ENCODE data around the gene HECW1. TPM values are rescaled to one million over a fixed set of nuclear protein-coding genes. Genes with fewer than 3 reads are reported as not detected.
"Not testable (repeated sequence)": the region's sequence is repeated elsewhere in the genome, so short reads cannot be mapped to it uniquely, and the experiment has no call there.

Gene HECW1
- total and polyA plus RNA-seq, 5 donors = 0.16 TPM; not detected in 4

DNA sequence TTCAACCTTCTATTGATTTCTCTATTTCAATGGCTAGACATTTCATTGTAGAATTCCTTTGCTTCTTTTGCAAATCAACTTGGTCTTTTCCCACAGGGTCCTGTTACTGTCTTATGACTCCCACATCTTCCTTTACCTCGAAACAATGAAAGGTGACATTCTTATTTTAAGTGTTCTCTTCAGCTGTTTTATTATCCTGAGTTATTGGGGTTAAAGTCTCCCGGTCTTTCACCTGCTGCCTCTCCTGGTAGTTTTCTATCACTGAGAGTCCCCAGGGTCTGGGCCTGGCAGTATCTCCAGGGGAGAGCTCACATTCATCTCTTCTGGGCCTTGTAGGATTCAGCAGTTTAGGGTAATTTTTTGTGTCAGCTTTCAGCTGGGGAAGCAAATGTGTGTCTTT lies 95.8 kb downstream of the HECW1 start:
- H3K4me3 ChIP-seq (ENCODE audit: low read length) = no peak overlapping the region
- no peaks in the 10 kb centered on the region for H3K9me3 ChIP-seq (ENCODE audit: control insufficient read depth, low read length)
- WGBS = 69% methylated on average over 2 of the region's 2 CpGs
- no peak overlapping the region for H3K27ac ChIP-seq (ENCODE audit: low read length)
- intact Hi-C loops (cut with DNase I) = no loop called here
- ATAC-seq (no peak), DNase-seq (no peak)
- no peaks in the 10 kb centered on the region for H3K4me1 ChIP-seq (ENCODE audit: control insufficient read depth, insufficient read depth, low read length)
- no peaks in the 10 kb centered on the region for H3K27me3 ChIP-seq (ENCODE audit: control insufficient read depth, insufficient read depth)

DNA sequence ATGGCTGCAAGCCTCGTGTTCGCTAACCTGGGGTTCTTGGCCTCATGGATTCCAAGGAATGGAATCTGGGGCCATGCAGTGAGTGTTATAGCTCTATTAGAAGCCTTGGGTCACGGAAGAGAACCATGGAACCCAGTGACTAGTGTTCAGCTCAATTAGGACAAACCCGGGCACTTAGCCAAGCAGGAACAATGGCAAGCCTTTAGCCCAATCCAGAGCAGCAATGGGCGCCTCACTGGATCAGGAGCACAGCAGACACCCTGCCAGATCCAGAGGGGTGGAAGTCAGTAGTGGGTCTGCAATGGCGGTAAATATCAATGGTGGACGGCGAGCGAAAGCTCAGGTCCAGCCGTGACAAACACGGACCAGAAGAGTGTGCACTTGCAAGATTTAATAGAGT lies 98.1 kb downstream of the HECW1 start:
- H3K27ac ChIP-seq (ENCODE audit: low read length); ATAC-seq; H3K4me3 ChIP-seq (ENCODE audit: low read length); intact Hi-C loops (cut with DNase I); H3K27me3 ChIP-seq (ENCODE audit: control insufficient read depth, insufficient read depth); H3K4me1 ChIP-seq (ENCODE audit: control insufficient read depth, insufficient read depth, low read length); DNase-seq; H3K9me3 ChIP-seq (ENCODE audit: control insufficient read depth, low read length): not testable (repeated sequence)
- WGBS = 80% methylated on average over 11 of the region's 11 CpGs

GRCh38 chr7:43211286-43211685 lies 98.8 kb downstream of the HECW1 start:
- H3K9me3 ChIP-seq (ENCODE audit: control insufficient read depth, low read length) = no peaks in the 10 kb centered on the region
- intact Hi-C loops (cut with DNase I) = no loop called here
- no peaks in the 10 kb centered on the region for H3K4me1 ChIP-seq (ENCODE audit: control insufficient read depth, insufficient read depth, low read length)
- DNase-seq (no peak), ATAC-seq (no peak)
- H3K27ac ChIP-seq (ENCODE audit: low read length) = no peak overlapping the region
- no peaks in the 10 kb centered on the region for H3K27me3 ChIP-seq (ENCODE audit: control insufficient read depth, insufficient read depth)
- H3K4me3 ChIP-seq (ENCODE audit: low read length) = no peak overlapping the region
- 78% methylated on average over 5 of the region's 5 CpGs for WGBS

DNA sequence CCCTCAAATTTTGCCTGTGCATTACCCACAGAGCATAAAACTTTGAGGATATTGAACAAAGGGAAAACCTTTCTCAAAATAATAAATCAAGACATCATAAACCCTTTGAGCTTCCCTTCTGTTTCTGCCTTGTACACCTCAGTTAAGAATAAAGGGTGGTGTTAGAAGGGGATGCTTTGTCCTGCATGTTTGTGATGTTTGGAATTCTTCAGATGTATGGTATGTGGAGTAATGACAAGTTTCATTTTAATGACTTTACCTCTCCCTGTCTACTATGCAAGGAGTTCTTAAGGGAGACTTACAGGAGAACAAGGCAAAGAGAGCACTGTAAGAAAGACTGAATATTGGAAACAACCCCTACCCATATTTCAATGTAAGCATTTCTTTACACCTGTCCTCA lies 99.2 kb downstream of the HECW1 start:
- ATAC-seq (no peak), DNase-seq (no peak)
- no peak overlapping the region for H3K4me3 ChIP-seq (ENCODE audit: low read length)
- H3K27me3 ChIP-seq (ENCODE audit: control insufficient read depth, insufficient read depth) = no peaks in the 10 kb centered on the region
- no peaks in the 10 kb centered on the region for H3K4me1 ChIP-seq (ENCODE audit: control insufficient read depth, insufficient read depth, low read length)
- no peaks in the 10 kb centered on the region for H3K9me3 ChIP-seq (ENCODE audit: control insufficient read depth, low read length)
- intact Hi-C loops (cut with DNase I) = no loop called here
- no peak overlapping the region for H3K27ac ChIP-seq (ENCODE audit: low read length)

DNA sequence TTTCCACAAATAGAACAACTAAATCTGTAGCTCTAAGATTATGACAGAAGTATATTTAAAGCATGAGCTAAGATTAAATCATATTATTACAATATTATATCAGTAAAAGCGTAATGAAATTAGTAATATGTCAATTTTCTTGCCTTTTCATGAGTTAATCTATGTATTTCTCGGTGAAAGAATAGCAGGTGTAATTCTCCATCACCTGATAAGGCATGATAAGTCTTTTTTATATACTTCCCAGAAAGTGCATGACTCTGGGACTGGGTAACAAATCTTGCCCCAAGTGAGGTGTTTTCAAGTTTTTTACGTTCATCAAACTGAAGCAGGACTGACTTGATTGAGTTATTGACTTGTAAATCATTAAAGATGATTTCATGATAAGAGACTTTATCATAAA lies 100.5 kb downstream of the HECW1 start:
- H3K9me3 ChIP-seq (ENCODE audit: control insufficient read depth, low read length) = no peaks in the 10 kb centered on the region
- H3K27me3 ChIP-seq (ENCODE audit: control insufficient read depth, insufficient read depth) = no peaks in the 10 kb centered on the region
- no peak for DNase-seq
- 68% methylated on average over 3 of the region's 3 CpGs for WGBS
- no peak for ATAC-seq
- intact Hi-C loops (cut with DNase I) = no loop called here
- no peak overlapping the region for H3K27ac ChIP-seq (ENCODE audit: low read length)
- H3K4me1 ChIP-seq (ENCODE audit: control insufficient read depth, insufficient read depth, low read length) = no peaks in the 10 kb centered on the region
- no peak overlapping the region for H3K4me3 ChIP-seq (ENCODE audit: low read length)

- no peaks in the 10 kb centered on the region for H3K4me1 ChIP-seq (ENCODE audit: control insufficient read depth, insufficient read depth, low read length)
- no peak overlapping the region for H3K4me3 ChIP-seq (ENCODE audit: low read length)
- DNase-seq = no peak
- 64% methylated on average over 6 of the region's 6 CpGs for WGBS
- ATAC-seq = no peak
- H3K27me3 ChIP-seq (ENCODE audit: control insufficient read depth, insufficient read depth) = peaks cover 2% of the 10 kb centered on the region
- intact Hi-C loops (cut with DNase I) = no loop called here
- H3K9me3 ChIP-seq (ENCODE audit: control insufficient read depth, low read length) = no peaks in the 10 kb centered on the region
- no peak overlapping the region for H3K27ac ChIP-seq (ENCODE audit: low read length)
These were observed 102.6 kb downstream of the HECW1 start for GRCh38 chr7:43215061-43215460.

DNA sequence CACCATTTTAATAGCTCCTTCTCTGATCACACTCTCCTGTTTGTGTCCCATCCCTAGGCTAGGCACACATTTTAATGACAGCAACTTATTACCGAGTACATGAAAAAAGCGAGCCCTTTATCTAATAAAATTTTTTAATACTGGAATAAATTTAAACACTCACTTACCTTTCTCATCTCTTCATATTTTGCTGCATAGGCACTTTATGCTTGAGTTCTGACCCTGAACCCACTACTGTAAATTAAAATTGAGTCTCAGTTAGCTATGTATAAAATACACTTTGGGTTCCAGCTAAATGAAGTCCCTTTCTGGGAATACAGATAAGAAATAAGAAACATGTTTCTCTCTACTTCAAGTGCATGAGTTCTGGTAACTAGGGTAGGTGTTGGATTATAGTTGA lies 104.6 kb downstream of the HECW1 start:
- 90% methylated on average over 2 of the region's 2 CpGs for WGBS
- H3K27ac ChIP-seq (ENCODE audit: low read length) = no peak overlapping the region
- intact Hi-C loops (cut with DNase I) = no loop called here
- no peak overlapping the region for H3K4me3 ChIP-seq (ENCODE audit: low read length)
- ATAC-seq (no peak), DNase-seq (no peak)
- H3K4me1 ChIP-seq (ENCODE audit: control insufficient read depth, insufficient read depth, low read length) = no peaks in the 10 kb centered on the region
- no peaks in the 10 kb centered on the region for H3K9me3 ChIP-seq (ENCODE audit: control insufficient read depth, low read length)
- H3K27me3 ChIP-seq (ENCODE audit: control insufficient read depth, insufficient read depth) = peaks cover 2% of the 10 kb centered on the region

DNA sequence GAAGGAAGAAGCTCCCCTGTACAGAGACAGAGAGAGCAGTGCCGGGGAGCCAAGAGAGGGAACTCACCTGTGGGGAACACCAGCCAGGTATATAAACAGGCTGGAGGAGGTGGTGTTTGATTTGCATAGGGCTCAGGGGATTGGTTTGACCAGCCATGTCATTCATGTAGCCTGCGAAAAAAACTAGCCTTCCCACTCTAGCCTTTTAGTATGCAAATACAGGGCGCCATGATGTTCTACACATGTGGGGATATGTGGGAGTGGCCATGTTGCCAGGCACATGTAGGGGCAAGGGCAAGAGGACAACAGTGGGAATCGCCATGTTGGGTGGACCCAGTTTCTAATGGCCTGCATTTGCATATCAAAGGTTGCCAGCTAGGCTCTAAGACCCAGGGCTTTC lies 106.5 kb downstream of the HECW1 start:
- intact Hi-C loops (cut with DNase I); H3K27me3 ChIP-seq (ENCODE audit: control insufficient read depth, insufficient read depth); H3K4me1 ChIP-seq (ENCODE audit: control insufficient read depth, insufficient read depth, low read length); H3K4me3 ChIP-seq (ENCODE audit: low read length); ATAC-seq; H3K27ac ChIP-seq (ENCODE audit: low read length); DNase-seq; H3K9me3 ChIP-seq (ENCODE audit: control insufficient read depth, low read length): not testable (repeated sequence)
- 87% methylated on average over 4 of the region's 4 CpGs for WGBS

- Histone ChIP-seq H3K27me3 (ENCODE audit: control insufficient read depth, insufficient read depth) (peaks cover 2% of the 10 kb centered on the region), H3K27ac (ENCODE audit: low read length) (no peak overlapping the region), H3K9me3 (ENCODE audit: control insufficient read depth, low read length) (no peaks in the 10 kb centered on the region), H3K4me3 (ENCODE audit: low read length) (no peak overlapping the region), H3K4me1 (ENCODE audit: control insufficient read depth, insufficient read depth, low read length) (no peaks in the 10 kb centered on the region)
- DNase-seq = no peak
- ATAC-seq = no peak
- 86% methylated on average over 6 of the region's 6 CpGs for WGBS
- intact Hi-C loops (cut with DNase I) = no loop called here
These were observed 107.8 kb downstream of the HECW1 start for GRCh38 chr7:43220250-43220649.

DNA sequence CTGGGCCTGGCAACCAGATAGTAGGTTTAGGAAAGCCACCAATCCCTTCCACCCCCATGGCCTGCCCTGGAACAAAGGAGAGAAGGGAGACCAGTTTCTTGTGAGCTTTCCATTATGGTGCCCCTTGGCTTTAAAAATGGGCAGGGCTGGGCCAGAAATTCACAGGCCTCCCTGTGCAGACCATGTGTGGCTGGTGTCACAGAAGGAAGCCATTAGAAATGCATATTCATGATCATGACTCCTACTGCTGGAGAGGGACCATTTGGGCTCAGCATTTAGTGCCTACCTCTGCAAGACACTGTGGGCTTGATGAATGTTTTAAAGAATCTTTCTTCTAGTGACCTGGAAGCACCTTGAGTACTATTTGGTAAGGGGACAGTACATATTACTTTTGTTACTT lies 108.3 kb downstream of the HECW1 start:
- no peak for ATAC-seq
- Histone ChIP-seq H3K4me1 (ENCODE audit: control insufficient read depth, insufficient read depth, low read length) (no peaks in the 10 kb centered on the region), H3K4me3 (ENCODE audit: low read length) (no peak overlapping the region), H3K9me3 (ENCODE audit: control insufficient read depth, low read length) (no peaks in the 10 kb centered on the region), H3K27me3 (ENCODE audit: control insufficient read depth, insufficient read depth) (peaks cover 2% of the 10 kb centered on the region), H3K27ac (ENCODE audit: low read length) (no peak overlapping the region)
- no peak for DNase-seq
- intact Hi-C loops (cut with DNase I) = no loop called here

GRCh38 chr7:43229801-43230200 lies 117.4 kb downstream of the HECW1 start:
- Histone ChIP-seq H3K9me3 (ENCODE audit: control insufficient read depth, low read length) (no peaks in the 10 kb centered on the region), H3K27ac (ENCODE audit: low read length) (no peak overlapping the region), H3K4me1 (ENCODE audit: control insufficient read depth, insufficient read depth, low read length) (no peaks in the 10 kb centered on the region), H3K27me3 (ENCODE audit: control insufficient read depth, insufficient read depth) (no peaks in the 10 kb centered on the region), H3K4me3 (ENCODE audit: low read length) (no peak overlapping the region)
- ATAC-seq = no peak
- no peak for DNase-seq
- intact Hi-C loops (cut with DNase I) = no loop called here
- 80% methylated on average over 5 of the region's 5 CpGs for WGBS

- 73% methylated on average over 2 of the region's 2 CpGs for WGBS
- Histone ChIP-seq H3K4me1 (ENCODE audit: control insufficient read depth, insufficient read depth, low read length) (no peaks in the 10 kb centered on the region), H3K9me3 (ENCODE audit: control insufficient read depth, low read length) (no peaks in the 10 kb centered on the region), H3K4me3 (ENCODE audit: low read length) (no peak overlapping the region), H3K27me3 (ENCODE audit: control insufficient read depth, insufficient read depth) (no peaks in the 10 kb centered on the region), H3K27ac (ENCODE audit: low read length) (no peak overlapping the region)
- ATAC-seq (no peak), DNase-seq (no peak)
- intact Hi-C loops (cut with DNase I) = no loop called here
These were observed 119.9 kb downstream of the HECW1 start for GRCh38 chr7:43232366-43232765.

Data from right cardiac atrium (tissue), 5 donors.